Measurements from ENCODE around the gene TRPM5.

TRPM5 gene

GRCh38 chr11:2419638-2420501 is 24.4 kb downstream of the TRPM5 start:
- Mint-ChIP-seq H3K4me3 (peak overlapping the region in 1 of 3 experiments; percentile 32), H3K27ac (peak overlapping the region; percentile 94 to 98 (median 94)), H3K4me1 (no peaks in the 10 kb centered on the region), H3K27me3 (ENCODE audit: low read depth) (no peaks in the 10 kb centered on the region), H3K9me3 (no peaks in the 10 kb centered on the region), H3K36me3 (ENCODE audit: low read depth) (no peaks in the 10 kb centered on the region)
- peak; percentile 78 to 89 (median 86) for TF ChIP-seq CTCF (IDR thresholded peaks at IDR 0.05; ENCODE audit: unreplicated experiment in 3 of 3)

DNA sequence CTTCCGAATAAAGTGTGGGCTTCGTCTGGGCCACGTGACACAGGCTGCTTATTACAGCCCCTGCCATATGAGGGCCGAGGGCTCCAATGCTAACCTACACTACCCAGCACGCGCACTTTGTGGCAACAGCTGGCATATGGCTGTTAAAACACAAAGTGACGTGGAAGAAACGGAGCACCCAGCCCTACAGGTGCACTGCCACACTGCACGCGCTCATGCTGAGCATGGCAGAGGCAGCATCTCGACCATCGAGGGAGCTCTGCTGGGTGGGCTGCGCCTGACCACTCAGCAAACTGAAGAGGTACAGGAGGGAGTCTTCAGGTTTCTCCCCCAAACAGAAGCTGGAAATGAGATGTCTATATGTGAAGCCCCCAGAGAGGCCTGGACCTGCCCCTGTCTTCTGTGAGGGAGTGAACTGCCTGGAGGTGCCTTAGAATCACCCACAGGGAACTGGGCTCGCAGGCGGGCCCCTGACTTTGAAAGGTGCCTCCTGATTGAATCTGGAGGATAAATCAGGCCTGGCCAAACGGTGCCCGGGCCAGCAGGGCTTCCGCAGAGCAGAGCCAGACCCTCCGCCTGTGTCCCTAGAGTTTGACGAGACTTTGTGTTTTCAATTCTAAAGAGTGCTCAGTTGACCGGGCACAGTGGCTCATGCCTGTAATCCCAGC is 25.5 kb downstream of the TRPM5 start:
- Mint-ChIP-seq H3K9me3 (no peaks in the 10 kb centered on the region), H3K4me3 (no peak overlapping the region), H3K4me1 (no peaks in the 10 kb centered on the region), H3K27ac (peak overlapping the region; percentile 73 to 83 (median 80)), H3K36me3 (ENCODE audit: low read depth) (no peaks in the 10 kb centered on the region), H3K27me3 (ENCODE audit: low read depth) (no peaks in the 10 kb centered on the region)
- no peak for TF ChIP-seq CTCF (IDR thresholded peaks at IDR 0.05; ENCODE audit: unreplicated experiment in 3 of 3)

GRCh38 chr11:2417856-2418692 is 26.2 kb downstream of the TRPM5 start:
- Mint-ChIP-seq H3K4me3 (no peak overlapping the region), H3K4me1 (no peaks in the 10 kb centered on the region), H3K27me3 (ENCODE audit: low read depth) (no peaks in the 10 kb centered on the region), H3K27ac (peak overlapping the region in 2 of 3 experiments; percentile 80 to 83), H3K9me3 (no peaks in the 10 kb centered on the region), H3K36me3 (ENCODE audit: low read depth) (no peaks in the 10 kb centered on the region)
- no peak for TF ChIP-seq CTCF (IDR thresholded peaks at IDR 0.05; ENCODE audit: unreplicated experiment in 3 of 3)

GRCh38 chr11:2416765-2417164 is 27.5 kb downstream of the TRPM5 start:
- H3K27ac Mint-ChIP-seq: peak overlapping the region; percentile 65 to 89 (median 79)

More at GRCh38 chr11:2416765-2417164, 27.5 kb downstream of the TRPM5 start:
- H3K9me3 Mint-ChIP-seq: no peaks in the 10 kb centered on the region
- H3K36me3 Mint-ChIP-seq (ENCODE audit: low read depth): no peaks in the 10 kb centered on the region
- H3K4me3 Mint-ChIP-seq: no peak overlapping the region
- H3K27me3 Mint-ChIP-seq (ENCODE audit: low read depth): no peaks in the 10 kb centered on the region
- H3K4me1 Mint-ChIP-seq: no peaks in the 10 kb centered on the region
- no peak for TF ChIP-seq CTCF (IDR thresholded peaks at IDR 0.05; ENCODE audit: unreplicated experiment in 3 of 3)
